ENCODE measurements around the gene MSL1.

Gene MSL1

DNA sequence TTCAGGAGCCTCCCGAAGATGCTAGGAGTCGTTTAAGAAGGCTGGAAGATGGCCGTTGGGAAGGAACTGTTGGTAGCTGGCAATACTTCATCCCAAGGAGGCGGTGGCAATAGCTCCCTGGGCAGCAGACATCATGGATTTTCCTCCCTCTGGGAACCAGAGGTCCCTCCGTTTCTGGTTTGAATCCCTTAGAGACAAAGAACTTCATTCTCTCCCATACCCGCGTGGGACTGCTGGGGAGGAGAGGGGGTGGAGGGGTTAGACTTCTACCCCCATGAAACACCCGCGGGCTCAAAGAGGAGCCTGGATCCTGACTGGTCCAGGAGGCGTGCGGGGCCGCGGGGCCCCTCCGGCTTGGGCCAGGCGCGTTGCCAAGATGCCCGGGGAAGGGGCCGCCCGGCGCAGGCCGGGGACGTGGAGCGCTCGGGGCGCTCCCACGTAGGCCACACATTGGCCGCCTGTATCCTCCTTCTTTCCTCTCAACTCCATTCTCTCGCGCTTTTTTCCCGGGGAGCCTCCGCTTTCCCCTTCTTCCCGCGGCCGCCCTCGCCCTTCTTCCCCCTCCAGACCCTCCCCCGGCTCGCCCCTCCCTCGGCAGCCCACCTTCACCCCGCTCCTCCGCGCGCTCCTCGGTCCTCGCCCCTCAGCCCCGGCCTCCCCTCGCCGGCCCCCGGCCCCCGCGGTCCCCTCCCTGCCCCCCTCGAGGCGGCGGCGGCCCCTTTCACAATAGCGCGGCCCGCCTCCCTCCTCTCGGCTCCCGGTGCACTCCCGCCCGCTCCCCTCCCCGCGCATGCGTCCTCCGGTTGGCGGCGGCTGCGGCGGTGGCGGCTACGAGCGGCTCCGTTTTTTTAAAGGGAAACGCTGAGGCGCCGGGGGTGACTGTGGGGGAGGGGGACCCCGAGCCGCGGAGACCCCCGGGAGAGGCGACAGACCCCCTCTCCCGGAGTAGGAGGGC lies at the start of gene MSL1:
Gene MSL1 (plus strand): TSS at position 791 of the 955 bp plus-strand sequence. CDS start 642 bp downstream, outside the sequence.
- peak; percentile 57 for DNase-seq

GRCh38 chr17:40072040-40072734 lies 49.6 kb upstream of the MSL1 start:
- DNase-seq: peak; percentile 8

DNA sequence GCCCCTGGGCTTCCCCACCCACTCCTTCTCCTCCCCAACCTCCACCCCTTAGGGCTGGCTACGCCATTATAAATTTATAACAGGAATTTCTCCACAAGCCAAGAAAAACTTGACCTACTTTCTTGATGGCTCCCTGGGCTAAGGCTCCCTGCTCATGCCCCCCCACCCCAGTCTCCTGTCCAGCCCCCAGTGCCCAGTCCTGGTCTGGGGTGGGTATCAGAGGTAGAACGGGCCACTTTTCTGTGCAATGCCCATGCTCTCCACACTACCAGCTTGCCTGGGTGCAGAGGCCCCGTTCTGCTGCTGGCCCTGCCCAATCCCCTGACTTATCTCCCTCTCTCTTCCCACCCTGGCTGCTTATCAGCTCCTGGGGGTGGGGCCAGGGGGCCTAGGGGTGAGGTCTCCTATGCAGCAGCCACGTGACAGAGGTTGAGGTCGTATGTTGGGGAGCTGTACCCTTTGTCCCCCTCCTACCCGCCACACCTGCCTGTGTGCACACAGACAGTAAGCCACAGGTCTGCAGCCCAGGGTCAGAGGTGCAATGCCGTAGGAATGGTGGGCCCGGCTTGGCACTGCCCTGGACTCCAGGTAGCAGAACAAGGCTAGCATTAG lies 48.9 kb upstream of the MSL1 start:
- DNase-seq: no peak

- no peak for DNase-seq
Measured at GRCh38 chr17:40073454-40074174, 48.2 kb upstream of the MSL1 start.

- no peak for DNase-seq
Measured at GRCh38 chr17:40074175-40074512, 47.6 kb upstream of the MSL1 start.

GRCh38 chr17:40074871-40075200 lies 46.9 kb upstream of the MSL1 start:
- no peak for DNase-seq

GRCh38 chr17:40075201-40075941 lies 46.4 kb upstream of the MSL1 start:
- DNase-seq: no peak

- DNase-seq: no peak
Measured at GRCh38 chr17:40075942-40076498, 45.8 kb upstream of the MSL1 start.

GRCh38 chr17:40076591-40076990 lies 45.2 kb upstream of the MSL1 start:
- no peak for DNase-seq

- no peak for DNase-seq
Measured at GRCh38 chr17:40079545-40079944, 42.2 kb upstream of the MSL1 start.

- DNase-seq: no peak
Measured at GRCh38 chr17:40084477-40084876, 37.3 kb upstream of the MSL1 start.

- peak; percentile 6 for DNase-seq
Measured at GRCh38 chr17:40086150-40087044, 35.4 kb upstream of the MSL1 start.

GRCh38 chr17:40087049-40087794 lies 34.5 kb upstream of the MSL1 start:
- DNase-seq: no peak

- no peak for DNase-seq
Measured at GRCh38 chr17:40087903-40088718, 33.7 kb upstream of the MSL1 start.

- no peak for DNase-seq
Measured at GRCh38 chr17:40089077-40089895, 32.5 kb upstream of the MSL1 start.

GRCh38 chr17:40090237-40091119 lies 31.3 kb upstream of the MSL1 start:
- DNase-seq: no peak

GRCh38 chr17:40091691-40092397 lies 29.9 kb upstream of the MSL1 start:
- no peak for DNase-seq
